Gastrocnemius medialis (tissue), 4 donors: Measurements from ENCODE around the gene NMT2.

Experiments
- POLR2A ChIP-seq, 2 donors: fragments of 450-650 bp; IDR thresholded peaks; one replicate each; pipeline ENCODE4 v1.6.1; 2017; ENCODE audit warnings: antibody characterized with exemption in 2 of 2, mild to moderate bottlenecking in 2 of 2, moderate library complexity in 2 of 2
- TF ChIP-seq, protein P1 (sequence below), 5 experiments: fragments of 450-650 bp in 3 of 5; fragments of 200-600 bp in 2 of 5; sonication (generic) in 2 of 5; IDR thresholded peaks in 4 of 5; conservative IDR thresholded peaks in 1 of 5; 1 replicate in 4 of 5; 2 replicates in 1 of 5; pipeline ENCODE4 v1.5.1; 2016 to 2019; ENCODE audit warnings: antibody characterized with exemption in 5 of 5, mild to moderate bottlenecking in 3 of 5, moderate library complexity in 3 of 5

DNA sequence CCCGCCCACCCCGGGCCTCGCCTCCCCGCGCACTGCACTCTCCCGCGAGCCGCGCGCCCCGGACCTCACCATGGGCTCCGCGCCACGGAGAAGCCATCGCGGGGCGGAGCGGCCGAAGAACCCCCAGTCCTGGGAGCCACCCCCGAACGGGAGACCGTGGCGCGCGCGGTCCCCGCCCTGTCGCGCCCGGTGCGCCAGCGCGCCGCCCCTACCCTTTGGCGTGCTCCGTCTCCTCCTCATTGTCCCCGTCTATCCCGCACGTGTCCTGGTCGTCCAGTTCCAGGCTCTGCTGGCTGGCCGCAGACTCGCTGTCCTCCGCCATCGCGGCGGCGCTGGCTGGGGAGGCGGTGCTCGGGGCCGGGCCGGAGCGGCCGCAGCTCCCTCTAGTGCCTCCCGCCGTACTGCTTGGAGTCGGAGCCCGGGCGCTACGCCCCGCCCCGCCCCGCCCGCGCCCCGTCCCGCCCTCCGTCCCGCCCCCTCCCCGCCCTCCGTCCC lies at the start of gene NMT2:
- TF ChIP-seq, protein P1, sequence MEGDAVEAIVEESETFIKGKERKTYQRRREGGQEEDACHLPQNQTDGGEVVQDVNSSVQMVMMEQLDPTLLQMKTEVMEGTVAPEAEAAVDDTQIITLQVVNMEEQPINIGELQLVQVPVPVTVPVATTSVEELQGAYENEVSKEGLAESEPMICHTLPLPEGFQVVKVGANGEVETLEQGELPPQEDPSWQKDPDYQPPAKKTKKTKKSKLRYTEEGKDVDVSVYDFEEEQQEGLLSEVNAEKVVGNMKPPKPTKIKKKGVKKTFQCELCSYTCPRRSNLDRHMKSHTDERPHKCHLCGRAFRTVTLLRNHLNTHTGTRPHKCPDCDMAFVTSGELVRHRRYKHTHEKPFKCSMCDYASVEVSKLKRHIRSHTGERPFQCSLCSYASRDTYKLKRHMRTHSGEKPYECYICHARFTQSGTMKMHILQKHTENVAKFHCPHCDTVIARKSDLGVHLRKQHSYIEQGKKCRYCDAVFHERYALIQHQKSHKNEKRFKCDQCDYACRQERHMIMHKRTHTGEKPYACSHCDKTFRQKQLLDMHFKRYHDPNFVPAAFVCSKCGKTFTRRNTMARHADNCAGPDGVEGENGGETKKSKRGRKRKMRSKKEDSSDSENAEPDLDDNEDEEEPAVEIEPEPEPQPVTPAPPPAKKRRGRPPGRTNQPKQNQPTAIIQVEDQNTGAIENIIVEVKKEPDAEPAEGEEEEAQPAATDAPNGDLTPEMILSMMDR (IDR thresholded peaks at IDR 0.05 in 4 of 5, conservative IDR thresholded peaks at IDR 0.05 in 1 of 5) = peak in 4 of 5 experiments; percentile 33 to 60 (median 49)
- TF ChIP-seq POLR2A (IDR thresholded peaks at IDR 0.05) = peak; percentile 89 to 92
